GM19324 (cell line): ENCODE results near the gene PLIN1.

Source experiments
- ATAC-seq: cut with Tn5 transposase; IDR thresholded peaks from one replicate; pipeline ENCODE4 v1.9.1; 2021; ENCODE audit warnings: mild to moderate bottlenecking, moderate library complexity; ENCODE audit not compliant: unreplicated experiment, low FRiP score

The PLIN1 gene

DNA sequence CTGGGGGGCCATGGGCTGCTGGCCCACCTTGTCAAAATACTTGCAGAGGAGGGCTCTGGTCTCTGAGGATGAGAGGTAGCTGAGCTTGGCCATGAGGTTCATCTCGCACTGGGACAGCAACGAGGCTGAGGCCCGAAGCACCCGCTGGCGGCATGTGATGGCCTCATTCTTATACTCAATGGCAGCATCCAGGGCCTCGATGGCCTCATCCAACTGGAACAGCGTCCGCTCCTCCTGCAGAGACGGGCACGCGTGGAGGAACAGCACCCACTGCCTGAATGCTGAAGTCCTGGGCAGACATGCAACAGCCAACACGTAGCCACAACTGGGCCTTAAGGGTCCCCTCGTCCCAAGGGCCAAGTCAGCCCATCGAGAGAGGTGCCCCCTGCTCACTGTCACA is 48.9 kb downstream of the PLIN1 start:
- ATAC-seq = no peak

DNA sequence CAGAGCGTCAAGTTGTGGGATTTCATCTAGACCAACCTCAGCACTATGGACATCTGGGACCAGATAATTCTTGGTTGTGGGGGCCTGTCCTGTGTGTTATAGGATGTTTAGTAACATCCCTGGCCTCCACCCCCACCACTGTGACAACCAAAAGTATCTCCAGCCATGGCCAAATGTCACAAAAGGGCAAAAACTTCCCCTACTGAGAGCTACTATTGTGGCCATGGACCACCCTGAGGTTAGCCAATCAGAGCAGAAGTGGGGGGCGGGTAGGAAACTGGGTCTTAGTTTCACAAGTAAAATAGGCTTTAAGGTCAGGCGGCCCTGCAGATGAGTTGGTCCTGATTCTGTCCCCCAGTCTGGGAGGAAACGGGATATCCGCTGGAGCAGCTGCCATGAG is 49.3 kb downstream of the PLIN1 start:
- ATAC-seq = no peak

DNA sequence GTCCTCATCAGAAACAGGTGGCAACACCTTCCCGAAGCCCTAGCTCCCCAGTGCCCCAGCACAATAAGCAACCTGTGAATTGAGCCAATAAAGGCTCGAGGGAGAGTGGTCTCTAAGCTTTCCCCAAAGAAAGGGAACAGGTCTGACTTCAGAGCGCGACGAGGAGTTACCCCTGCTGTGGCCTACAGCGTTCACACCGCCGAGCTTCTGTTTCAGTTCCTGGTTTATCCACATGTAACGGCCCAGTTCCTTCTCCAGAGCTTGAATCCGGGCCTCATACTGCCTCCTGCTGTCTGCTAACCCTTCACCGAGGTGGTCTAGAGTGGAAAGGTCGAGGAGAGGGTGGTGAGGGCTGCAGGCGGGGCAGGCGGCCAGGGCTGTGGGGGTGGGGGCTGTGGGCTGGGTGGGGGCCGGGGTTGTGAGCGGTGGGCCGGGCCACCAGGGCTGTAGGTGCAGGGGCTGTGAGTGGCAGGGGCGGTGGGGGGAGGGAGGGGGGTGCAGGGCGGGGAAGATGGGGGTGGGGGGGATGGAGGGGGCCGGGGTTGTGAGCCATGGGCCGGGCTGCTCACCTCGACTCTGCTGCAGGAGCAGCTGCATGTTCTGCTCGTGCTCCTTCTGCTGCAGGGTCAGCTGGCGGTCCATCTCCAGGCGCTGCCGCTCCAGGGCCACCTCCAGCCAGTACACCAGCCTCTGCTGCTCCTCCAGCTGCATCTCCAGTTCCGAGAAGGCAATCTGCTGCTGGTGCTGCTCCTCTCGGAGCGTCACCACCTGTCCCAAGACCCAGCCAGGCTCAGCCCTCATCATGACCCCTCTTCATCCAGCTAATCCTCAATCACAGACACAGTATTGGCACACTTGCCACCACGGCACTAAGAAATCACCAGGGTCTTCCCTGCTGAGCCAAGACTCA is 50.1 kb downstream of the PLIN1 start:
- no peak for ATAC-seq

DNA sequence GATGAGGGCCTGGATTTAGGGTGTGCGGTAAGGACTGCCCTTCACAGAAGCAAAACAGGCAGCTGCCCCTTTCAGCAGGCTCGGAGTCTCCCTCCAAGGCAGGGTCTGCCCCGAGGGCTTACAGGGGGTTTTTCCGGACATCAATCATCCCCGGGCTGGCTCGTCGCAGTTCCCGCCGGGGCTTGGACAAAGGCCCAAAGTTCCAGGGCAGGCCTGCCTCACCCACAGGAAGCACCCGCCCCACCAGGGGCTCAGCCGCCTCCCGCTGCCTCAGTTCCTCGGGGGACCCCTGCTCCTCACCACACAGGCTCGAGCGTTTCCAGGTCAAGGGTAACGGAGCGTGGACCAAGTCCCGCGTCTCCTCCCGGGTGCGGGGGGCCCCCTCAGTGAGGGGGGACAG is 50.9 kb downstream of the PLIN1 start:
- ATAC-seq = no peak

DNA sequence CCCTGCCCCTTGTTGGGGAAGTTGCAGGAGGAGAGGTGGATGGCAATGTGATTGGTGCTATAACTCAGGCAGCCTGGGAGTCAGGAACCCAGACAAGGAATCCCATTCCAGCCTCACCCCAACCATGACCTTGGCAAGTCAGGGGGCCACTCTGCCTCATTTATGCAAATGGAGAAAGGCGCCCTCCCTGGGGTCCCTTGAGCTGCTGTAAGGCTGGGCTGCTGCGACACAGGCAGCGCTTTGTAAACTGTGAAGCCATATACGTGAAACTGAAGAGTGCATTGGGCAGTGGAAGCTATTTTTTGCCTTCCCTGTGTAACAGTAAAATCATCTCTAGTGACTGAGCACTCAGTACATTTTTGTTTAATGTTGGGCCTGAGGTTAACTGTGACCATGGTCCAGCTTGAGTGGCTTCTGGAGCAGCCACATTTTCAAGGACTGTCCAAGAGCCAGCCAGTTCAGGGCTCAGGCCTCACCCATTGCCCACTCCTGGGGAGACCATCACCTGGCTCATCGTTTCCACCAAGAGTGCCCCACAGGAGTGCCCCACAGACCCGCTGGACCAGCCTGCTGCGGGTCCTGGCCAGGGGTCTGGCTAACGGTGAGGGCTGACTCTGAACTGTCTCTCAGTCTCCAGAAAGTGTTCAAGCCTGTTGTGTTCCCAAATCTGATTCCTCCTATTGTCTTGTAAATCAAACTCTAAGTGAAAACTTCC is 51.8 kb downstream of the PLIN1 start:
- ATAC-seq = no peak

DNA sequence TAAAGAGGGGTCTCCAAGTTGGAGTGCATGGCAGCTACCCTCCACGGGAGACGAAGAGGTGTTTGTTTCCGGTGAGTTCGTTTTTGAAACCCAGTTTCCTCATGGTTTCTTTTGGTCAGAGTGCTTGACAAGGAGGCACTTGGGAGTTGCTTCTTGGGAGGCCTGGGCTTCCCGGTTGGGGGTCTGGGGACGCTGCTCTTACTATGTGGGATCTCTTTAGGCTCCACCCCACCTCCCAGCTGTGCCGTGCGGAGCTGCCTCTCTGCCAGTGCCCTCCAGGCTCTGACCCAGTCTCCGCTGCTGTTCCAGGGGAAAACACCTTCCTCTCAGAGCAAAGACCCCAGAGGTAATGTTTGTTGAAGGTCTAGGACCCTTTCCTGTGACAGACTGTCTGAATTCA is 53.5 kb downstream of the PLIN1 start:
- no peak for ATAC-seq

DNA sequence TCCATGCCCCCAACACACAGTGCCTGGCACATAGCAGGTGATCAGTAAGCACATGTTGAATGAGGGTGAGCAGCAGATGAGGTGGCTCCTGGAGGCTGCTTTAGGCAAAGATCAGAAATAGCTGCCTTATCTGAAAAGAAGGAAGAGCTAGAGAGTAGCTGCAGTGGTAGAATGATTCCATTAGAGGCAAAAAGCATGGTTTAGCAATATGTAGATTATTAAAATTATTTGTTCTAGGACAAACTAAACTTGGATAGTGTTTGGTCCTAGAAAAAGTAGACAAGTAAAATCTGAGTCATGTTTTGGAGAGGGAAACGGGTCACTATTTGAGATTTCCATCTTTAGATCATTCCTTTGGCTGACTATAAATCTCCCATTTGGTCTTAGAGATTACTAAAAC is 56.0 kb downstream of the PLIN1 start:
- ATAC-seq = no peak

DNA sequence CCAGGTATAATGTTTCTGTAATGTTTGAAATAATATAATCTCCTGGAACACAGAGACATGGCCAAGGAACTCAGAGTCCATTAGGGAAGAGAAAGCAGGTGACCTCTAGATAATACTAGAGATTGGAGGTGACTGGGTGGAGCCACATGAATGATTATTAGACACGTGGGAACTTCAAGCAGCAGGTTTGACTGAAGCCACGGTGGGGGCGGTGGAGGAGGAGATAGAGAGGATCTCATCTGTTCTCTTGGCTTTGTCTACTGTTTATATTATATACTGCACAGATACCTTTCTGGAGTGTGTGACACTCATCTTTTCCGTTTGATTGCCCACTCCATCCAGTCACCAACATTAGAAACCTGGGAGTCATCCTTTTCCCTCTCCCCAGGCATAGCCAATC is 57.6 kb downstream of the PLIN1 start:
- no peak for ATAC-seq

DNA sequence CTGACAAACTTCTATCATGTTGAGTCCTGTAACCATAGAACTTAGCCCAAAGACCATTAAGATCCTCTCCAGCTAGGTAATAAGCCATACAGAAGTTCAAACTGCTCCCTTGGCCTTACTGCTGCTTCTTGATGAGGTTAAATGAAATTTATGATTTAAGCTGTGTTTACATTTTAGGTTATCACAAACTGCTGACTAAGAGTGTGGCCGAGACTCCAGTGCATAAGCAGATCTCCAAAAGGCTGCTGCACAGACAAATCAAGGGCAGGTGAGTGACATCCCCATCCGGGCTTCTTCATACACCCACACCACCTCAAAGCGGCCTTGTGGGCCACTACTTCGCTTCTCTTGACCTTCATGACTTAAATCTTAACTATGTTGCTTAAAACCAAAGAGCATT is 62.9 kb downstream of the PLIN1 start:
- ATAC-seq = no peak

DNA sequence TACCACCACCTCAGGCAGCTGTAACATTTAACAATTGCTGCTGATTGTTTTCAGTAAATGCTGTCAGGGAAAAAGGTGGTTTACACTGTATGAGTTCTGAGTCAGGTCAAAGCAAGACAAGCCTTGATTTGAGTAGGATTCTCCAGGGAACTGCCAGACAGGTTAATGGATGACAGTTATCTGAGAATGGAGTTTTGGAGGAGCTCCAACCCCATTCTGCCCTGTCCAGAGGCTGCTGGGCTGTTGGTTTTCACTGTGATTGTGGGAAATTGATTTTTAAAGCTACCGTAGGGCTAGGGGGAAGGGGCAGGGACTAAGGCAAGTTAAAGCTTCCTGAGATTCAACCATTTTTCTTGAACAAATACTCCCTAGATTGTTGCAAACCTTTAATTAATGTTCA is 64.0 kb downstream of the PLIN1 start:
- no peak for ATAC-seq
